AG10803 (cell line): Measurements from ENCODE around the gene FAM217B.

Experiments
- DNase-seq: peaks from one replicate; pipeline ENCODE4 v3.0.0; 2010; ENCODE audit warnings: low read depth
- H3K4me3 ChIP-seq: 2 replicates; pipeline ENCODE4 v1.5.1; 2011; ENCODE audit warnings: mild to moderate bottlenecking, low read length, control low read depth
- TF ChIP-seq, protein P1 (sequence below): conservative IDR thresholded peaks from 2 replicates; pipeline ENCODE4 v1.5.1; 2011; ENCODE audit warnings: mild to moderate bottlenecking, low read length, control low read depth, inconsistent platforms

FAM217B gene

DNA sequence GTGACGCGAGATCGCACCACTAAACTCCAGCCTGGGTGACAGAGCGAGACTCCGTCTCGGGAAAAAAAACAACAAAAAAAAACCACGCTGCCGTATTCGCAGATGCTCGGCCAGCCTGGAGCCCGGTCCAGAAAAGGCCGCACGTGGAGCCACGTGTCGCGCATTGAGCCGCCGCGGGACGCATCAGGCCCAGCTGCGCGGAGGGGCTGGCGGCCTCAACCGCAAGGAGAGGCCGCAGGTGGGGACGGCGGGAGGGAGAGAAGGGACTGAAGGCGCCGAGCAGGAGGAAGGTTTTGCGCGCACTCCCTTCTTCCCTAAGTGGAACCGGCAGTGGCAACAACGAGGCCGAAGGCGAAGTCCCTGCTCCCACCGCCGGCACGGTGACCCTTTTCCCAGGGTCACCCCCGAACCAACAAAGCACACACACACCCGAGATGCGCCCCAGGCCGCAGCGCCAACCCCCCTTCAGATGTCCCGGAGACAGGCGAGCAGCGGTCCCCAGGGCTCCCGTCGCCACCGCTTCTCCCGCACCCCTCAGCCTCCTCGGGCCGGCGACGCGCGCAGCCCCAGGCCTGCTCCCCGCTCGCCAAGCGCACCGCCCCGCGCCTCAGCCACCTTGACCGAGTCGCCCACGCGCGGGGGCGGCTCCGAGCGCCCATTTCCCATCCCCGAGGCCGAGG is 7.4 kb upstream of the FAM217B start:
- DNase-seq, result no peak
- TF ChIP-seq, protein P1, sequence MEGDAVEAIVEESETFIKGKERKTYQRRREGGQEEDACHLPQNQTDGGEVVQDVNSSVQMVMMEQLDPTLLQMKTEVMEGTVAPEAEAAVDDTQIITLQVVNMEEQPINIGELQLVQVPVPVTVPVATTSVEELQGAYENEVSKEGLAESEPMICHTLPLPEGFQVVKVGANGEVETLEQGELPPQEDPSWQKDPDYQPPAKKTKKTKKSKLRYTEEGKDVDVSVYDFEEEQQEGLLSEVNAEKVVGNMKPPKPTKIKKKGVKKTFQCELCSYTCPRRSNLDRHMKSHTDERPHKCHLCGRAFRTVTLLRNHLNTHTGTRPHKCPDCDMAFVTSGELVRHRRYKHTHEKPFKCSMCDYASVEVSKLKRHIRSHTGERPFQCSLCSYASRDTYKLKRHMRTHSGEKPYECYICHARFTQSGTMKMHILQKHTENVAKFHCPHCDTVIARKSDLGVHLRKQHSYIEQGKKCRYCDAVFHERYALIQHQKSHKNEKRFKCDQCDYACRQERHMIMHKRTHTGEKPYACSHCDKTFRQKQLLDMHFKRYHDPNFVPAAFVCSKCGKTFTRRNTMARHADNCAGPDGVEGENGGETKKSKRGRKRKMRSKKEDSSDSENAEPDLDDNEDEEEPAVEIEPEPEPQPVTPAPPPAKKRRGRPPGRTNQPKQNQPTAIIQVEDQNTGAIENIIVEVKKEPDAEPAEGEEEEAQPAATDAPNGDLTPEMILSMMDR, result no peak
- H3K4me3 ChIP-seq, result no peak overlapping the region

DNA sequence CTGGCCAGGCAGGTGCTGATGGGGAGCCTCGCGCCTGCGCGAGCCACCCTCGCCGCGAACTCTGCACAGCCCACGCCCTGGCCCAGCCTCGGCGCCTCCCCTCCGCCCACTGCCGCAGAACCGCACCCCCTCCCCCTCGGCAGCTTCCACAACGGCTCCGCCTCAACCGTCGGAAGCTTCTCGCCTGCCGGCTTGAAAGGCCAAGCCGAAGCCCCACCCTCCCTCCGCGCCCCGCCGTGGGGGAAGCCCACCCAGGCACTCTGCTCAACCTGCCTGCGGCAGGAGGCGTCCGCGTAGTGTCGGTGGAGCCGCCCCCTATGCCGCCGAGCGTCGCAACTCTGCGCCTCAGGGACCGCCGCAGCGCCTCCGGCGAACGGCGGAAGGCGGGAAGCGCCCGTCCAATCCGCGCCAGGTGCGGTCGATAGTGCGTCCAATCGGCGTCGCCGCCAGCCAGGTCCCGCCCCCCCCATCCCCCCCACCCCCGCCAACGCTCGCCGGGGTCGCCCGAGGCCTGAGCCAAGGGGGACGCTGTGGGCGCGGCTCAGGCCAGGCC is 6.8 kb upstream of the FAM217B start, which contains the start of gene SYCP2:
Gene SYCP2, minus strand, starts transcription at position 342 of the 553 bp plus-strand sequence. CDS start 11,224 bp downstream, outside the sequence.
- peak; percentile 36 for DNase-seq
- peak within 1 kb of the TSS; percentile 71 for H3K4me3 ChIP-seq
- TF ChIP-seq, protein P1, result no peak

GRCh38 chr20:59933849-59934585 is 6.2 kb upstream of the FAM217B start:
- TF ChIP-seq, protein P1, result peak; percentile 67
- H3K4me3 ChIP-seq, result peak overlapping the region; percentile 71
- peak; percentile 62 for DNase-seq

DNA sequence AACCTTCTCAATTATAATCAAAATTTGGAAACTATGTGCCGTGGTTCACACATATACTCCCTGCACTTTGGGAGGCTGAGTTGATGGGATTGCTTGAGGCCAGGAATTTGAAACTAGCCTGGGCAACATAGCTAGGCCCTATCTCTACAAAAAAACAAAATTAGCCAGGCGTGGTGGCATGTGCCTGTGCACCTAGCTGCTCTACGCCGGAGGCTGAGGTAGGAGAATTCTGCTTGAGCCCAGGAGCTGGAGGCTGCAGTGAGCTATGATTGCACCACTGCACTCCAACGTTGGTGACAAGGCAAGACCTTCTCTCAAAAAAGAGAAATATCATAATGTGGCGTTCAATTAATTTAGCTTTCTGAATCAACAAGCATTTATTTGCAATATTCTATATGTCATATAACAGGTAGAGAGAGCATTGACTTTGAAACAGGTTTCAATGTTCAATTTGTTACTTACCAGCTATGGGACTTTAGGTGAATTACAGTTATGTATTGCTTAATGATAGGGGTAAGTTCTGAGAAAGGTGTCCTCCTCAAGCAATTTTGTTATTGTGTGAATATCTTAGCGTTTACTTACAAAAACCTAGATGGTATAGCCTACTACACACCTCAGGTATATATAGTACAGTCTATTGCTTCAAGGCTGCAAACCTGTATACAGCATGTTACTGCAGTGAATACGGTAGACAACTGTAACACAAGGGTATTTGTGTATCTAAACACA is 4.6 kb upstream of the FAM217B start:
- no peak overlapping the region for H3K4me3 ChIP-seq
- no peak for DNase-seq
- TF ChIP-seq, protein P1, result no peak

GRCh38 chr20:59936409-59936808 is 3.8 kb upstream of the FAM217B start:
- DNase-seq, result no peak
- no peak overlapping the region for H3K4me3 ChIP-seq
- TF ChIP-seq, protein P1, result no peak

DNA sequence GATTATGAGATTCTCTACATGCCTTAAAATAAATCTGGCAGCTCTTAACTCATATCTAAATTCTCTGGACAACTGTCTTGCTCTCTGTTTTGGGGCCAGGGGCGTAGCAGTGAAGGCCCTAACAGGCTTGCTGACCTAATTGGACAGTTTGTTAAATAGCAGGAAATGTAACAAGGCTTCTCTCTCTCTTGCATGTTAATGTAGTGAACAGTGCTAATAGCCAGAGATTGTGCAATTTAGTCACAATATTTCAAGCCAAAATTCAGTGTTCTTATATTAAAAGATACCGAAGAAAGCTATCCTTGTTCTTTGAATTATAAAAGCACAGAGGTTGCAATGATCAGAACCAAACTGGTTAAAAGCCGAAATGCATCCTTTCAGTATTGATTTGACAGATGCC is 3.0 kb upstream of the FAM217B start:
- DNase-seq, result peak; percentile 35
- TF ChIP-seq, protein P1, result no peak
- H3K4me3 ChIP-seq, result peak overlapping the region; percentile 14
